K562 (cell line): ENCODE results near the gene CNPPD1. TPM values are rescaled to one million over a fixed set of nuclear protein-coding genes. Genes with fewer than 3 reads are reported as not detected.

Source experiments
- ARID3B ChIP-seq: fragments of 250-450 bp; sonication (Bioruptor Pico); IDR thresholded peaks from 2 replicates; pipeline ENCODE4 v1.4.0; 2020; ENCODE audit warnings: borderline replicate concordance
- MAFK ChIP-seq: IDR thresholded peaks from 2 replicates; pipeline ENCODE4 v1.6.1; 2011; ENCODE audit warnings: low read length, improper control_type of control experiment
- MAZ ChIP-seq, 2 experiments: fragments of 450-650 bp in 1 of 2; sonication (generic) in 1 of 2; formaldehyde crosslinking; IDR thresholded peaks in 1 of 2; conservative IDR thresholded peaks in 1 of 2; 2 replicates each; pipeline versions ENCODE4 v1.4.0 to v1.5.0; 2020; ENCODE audit warnings: mild to moderate bottlenecking in 1 of 2, missing genetic modification reagents in 1 of 2
- PHB ChIP-seq: fragments of 250-450 bp; sonication (Bioruptor Pico); IDR thresholded peaks from 2 replicates; pipeline ENCODE4 v1.5.0; 2021
- RBFOX2 ChIP-seq: fragments of 200-400 bp; formaldehyde crosslinking; IDR thresholded peaks from 2 replicates; pipeline ENCODE4 v1.6.1; 2017; ENCODE audit warnings: low read depth, mild to moderate bottlenecking, low read length, moderate library complexity
- RFX1 ChIP-seq: fragments of 450-650 bp; IDR thresholded peaks from 2 replicates; pipeline ENCODE4 v1.6.1; 2016; ENCODE audit warnings: mild to moderate bottlenecking, moderate library complexity
- SIX5 ChIP-seq, 2 experiments: IDR thresholded peaks; 2 replicates each; pipeline ENCODE4 v1.6.1; 2011; ENCODE audit warnings: low read length in 2 of 2, borderline replicate concordance in 1 of 2, low read depth in 1 of 2, mild to moderate bottlenecking in 1 of 2, moderate library complexity in 1 of 2; ENCODE audit not compliant: insufficient read depth in 1 of 2
- SRSF3 ChIP-seq: fragments of 200-400 bp; formaldehyde crosslinking; IDR thresholded peaks from 2 replicates; pipeline ENCODE4 v1.6.1; 2016; ENCODE audit warnings: mild to moderate bottlenecking, low read length, moderate library complexity; ENCODE audit not compliant: insufficient read depth
- TCF3 ChIP-seq: sonication (generic); formaldehyde crosslinking; IDR thresholded peaks from 2 replicates; pipeline ENCODE4 v1.4.0; 2020; ENCODE audit warnings: mild to moderate bottlenecking, missing genetic modification reagents
- ZKSCAN3 ChIP-seq: fragments of 250-450 bp; sonication (Bioruptor Pico); IDR thresholded peaks from 2 replicates; pipeline ENCODE4 v1.4.0; 2020
- ZNF316 ChIP-seq: fragments of 450-650 bp; IDR thresholded peaks from 2 replicates; pipeline ENCODE4 v1.6.1; 2016
- ZNF384 ChIP-seq: IDR thresholded peaks from 2 replicates; pipeline ENCODE4 v1.6.1; 2012; ENCODE audit warnings: low read depth, low read length, improper control_type of control experiment
- ZNF740 ChIP-seq, 3 experiments: fragments of 200-800 bp in 1 of 3; sonication (Bioruptor generic) in 1 of 3; sonication (generic) in 1 of 3; formaldehyde crosslinking in 1 of 3; IDR thresholded peaks; 2 replicates each; pipeline versions ENCODE4 v1.6.1 to v1.8.0; 2016 to 2022; ENCODE audit warnings: mild to moderate bottlenecking in 2 of 3, missing compliant biosample characterization in 2 of 3, missing genetic modification characterization in 2 of 3, missing genetic modification reagents in 1 of 3
- polyA plus RNA-seq, 8 experiments: library from polyadenylated mRNA; depleted of rRNA in 4 of 8; stranded (reverse) in 5 of 8; unstranded in 3 of 8; fragments of >200 nt; fragmentation: Nextera tagmentation in 2 of 8; fragmentation: Illumina TruSeq in 1 of 8; extraction: Ambion mirVana in 2 of 8; extraction: Trizol in 1 of 8; gene quantifications; 2 replicates each; pipeline versions ENCODE4 v1.2.1 to v1.2.3, GENCODE V29; 2011 to 2014; ENCODE audit warnings: inconsistent platforms in 1 of 8, missing spikeins in 1 of 8
- total RNA-seq, 7 experiments: library from RNA; depleted of rRNA in 6 of 7; stranded (reverse); fragments of >200 nt in 6 of 7; fragmentation: Illumina TruSeq in 2 of 7; extraction: Trizol in 2 of 7; gene quantifications; 2 replicates each; pipeline versions ENCODE4 v1.2.1 to v1.2.3, GENCODE V29; 2011 to 2021; ENCODE audit warnings: low replicate concordance in 1 of 7
- TF ChIP-seq, protein P1 (sequence below): fragments of 250-450 bp; sonication (Bioruptor Pico); IDR thresholded peaks from 2 replicates; pipeline ENCODE4 v1.8.0; 2021; ENCODE audit warnings: moderate library complexity, mild to moderate bottlenecking, inconsistent platforms
- TF ChIP-seq, protein P2 (sequence below): fragments of 450-650 bp; IDR thresholded peaks from 2 replicates; pipeline ENCODE4 v1.7.1; 2018; ENCODE audit warnings: mild to moderate bottlenecking, low read depth; ENCODE audit not compliant: partially characterized antibody
- TF ChIP-seq, protein P3 (sequence below): sonication (generic); formaldehyde crosslinking; IDR thresholded peaks from 2 replicates; pipeline ENCODE4 v1.8.0; 2022; ENCODE audit warnings: mild to moderate bottlenecking, missing genetic modification reagents, borderline replicate concordance
- TF ChIP-seq, protein P4 (sequence below): fragments of 450-650 bp; IDR thresholded peaks from 2 replicates; pipeline ENCODE4 v1.7.0; 2016; ENCODE audit warnings: borderline replicate concordance

CNPPD1 gene
- total and polyA plus RNA-seq, 9 of the 15 experiments (the other 6 are each of a cell fraction or from before 2014, with no cell fraction given) = 9.9 to 53.5 (median 27.0) TPM

- TF ChIP-seq MAZ (CRISPR knock-in tag; conservative IDR thresholded peaks at IDR 0.05 in 1 of 2, IDR thresholded peaks at IDR 0.05 in 1 of 2) (peak; percentile 83 to 84), ZNF740 (CRISPR knock-in tag; IDR thresholded peaks at IDR 0.05) (peak; percentile 65; the same call in 1 of the 2 replicates), ZNF740 (tag; IDR thresholded peaks at IDR 0.05) (no peak), ARID3B (CRISPR knock-in tag) (no peak), ZNF384 (no peak), ZKSCAN3 (CRISPR knock-in tag) (no peak), RBFOX2 (peak; percentile 88), TCF3 (no peak), MAFK (no peak), PHB (no peak), SRSF3 (no peak), RFX1 (no peak), ZNF316 (no peak), SIX5 (IDR thresholded peaks at IDR 0.05; ENCODE audit: borderline replicate concordance in 1 of 2, insufficient read depth in 1 of 2, low read depth in 1 of 2, low read length in 2 of 2) (no peak)
- TF ChIP-seq, protein P1, sequence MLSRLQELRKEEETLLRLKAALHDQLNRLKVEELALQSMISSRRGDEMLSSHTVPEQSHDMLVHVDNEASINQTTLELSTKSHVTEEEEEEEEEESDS = no peak
- TF ChIP-seq, protein P2, sequence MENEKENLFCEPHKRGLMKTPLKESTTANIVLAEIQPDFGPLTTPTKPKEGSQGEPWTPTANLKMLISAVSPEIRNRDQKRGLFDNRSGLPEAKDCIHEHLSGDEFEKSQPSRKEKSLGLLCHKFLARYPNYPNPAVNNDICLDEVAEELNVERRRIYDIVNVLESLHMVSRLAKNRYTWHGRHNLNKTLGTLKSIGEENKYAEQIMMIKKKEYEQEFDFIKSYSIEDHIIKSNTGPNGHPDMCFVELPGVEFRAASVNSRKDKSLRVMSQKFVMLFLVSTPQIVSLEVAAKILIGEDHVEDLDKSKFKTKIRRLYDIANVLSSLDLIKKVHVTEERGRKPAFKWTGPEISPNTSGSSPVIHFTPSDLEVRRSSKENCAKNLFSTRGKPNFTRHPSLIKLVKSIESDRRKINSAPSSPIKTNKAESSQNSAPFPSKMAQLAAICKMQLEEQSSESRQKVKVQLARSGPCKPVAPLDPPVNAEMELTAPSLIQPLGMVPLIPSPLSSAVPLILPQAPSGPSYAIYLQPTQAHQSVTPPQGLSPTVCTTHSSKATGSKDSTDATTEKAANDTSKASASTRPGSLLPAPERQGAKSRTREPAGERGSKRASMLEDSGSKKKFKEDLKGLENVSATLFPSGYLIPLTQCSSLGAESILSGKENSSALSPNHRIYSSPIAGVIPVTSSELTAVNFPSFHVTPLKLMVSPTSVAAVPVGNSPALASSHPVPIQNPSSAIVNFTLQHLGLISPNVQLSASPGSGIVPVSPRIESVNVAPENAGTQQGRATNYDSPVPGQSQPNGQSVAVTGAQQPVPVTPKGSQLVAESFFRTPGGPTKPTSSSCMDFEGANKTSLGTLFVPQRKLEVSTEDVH = peak; percentile 47
- TF ChIP-seq, protein P3, sequence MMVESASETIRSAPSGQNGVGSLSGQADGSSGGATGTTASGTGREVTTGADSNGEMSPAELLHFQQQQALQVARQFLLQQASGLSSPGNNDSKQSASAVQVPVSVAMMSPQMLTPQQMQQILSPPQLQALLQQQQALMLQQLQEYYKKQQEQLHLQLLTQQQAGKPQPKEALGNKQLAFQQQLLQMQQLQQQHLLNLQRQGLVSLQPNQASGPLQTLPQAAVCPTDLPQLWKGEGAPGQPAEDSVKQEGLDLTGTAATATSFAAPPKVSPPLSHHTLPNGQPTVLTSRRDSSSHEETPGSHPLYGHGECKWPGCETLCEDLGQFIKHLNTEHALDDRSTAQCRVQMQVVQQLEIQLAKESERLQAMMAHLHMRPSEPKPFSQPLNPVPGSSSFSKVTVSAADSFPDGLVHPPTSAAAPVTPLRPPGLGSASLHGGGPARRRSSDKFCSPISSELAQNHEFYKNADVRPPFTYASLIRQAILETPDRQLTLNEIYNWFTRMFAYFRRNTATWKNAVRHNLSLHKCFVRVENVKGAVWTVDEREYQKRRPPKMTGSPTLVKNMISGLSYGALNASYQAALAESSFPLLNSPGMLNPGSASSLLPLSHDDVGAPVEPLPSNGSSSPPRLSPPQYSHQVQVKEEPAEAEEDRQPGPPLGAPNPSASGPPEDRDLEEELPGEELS = no peak
- TF ChIP-seq, protein P4, sequence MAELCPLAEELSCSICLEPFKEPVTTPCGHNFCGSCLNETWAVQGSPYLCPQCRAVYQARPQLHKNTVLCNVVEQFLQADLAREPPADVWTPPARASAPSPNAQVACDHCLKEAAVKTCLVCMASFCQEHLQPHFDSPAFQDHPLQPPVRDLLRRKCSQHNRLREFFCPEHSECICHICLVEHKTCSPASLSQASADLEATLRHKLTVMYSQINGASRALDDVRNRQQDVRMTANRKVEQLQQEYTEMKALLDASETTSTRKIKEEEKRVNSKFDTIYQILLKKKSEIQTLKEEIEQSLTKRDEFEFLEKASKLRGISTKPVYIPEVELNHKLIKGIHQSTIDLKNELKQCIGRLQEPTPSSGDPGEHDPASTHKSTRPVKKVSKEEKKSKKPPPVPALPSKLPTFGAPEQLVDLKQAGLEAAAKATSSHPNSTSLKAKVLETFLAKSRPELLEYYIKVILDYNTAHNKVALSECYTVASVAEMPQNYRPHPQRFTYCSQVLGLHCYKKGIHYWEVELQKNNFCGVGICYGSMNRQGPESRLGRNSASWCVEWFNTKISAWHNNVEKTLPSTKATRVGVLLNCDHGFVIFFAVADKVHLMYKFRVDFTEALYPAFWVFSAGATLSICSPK = no peak
Observed at GRCh38 chr2:219160186-219161017, 16.3 kb downstream of the CNPPD1 start, which contains the start of gene NHEJ1 (continued).
